ENCODE measurements around the gene VSIG4.
"Not testable (repeated sequence)": the region's sequence is repeated elsewhere in the genome, so short reads cannot be mapped to it uniquely, and the experiment has no call there.

The VSIG4 gene

DNA sequence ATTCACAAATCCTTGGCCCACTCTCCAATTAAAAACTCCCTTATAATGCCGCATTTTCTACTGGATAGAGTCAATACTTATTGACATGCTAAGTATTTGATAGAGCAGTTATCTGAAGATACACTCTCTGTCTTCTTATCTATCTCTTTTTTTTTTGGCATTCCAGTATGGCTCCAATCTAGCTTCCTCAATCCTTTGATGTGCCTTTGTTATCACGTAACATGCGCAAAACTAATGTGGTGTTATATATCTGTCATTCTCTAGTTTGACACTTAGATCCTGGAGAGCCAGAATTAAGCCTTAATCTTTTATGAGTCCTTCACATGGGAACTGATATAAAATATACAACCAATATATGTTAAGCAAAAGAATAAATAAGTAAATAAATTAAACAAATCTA lies 54.7 kb downstream of the VSIG4 start:
- no peak overlapping the region for H3K4me3 ChIP-seq (ENCODE audit: low read depth in 1 of 2, low read length in 2 of 2)
- no peaks in the 10 kb centered on the region for H3K9me3 ChIP-seq (ENCODE audit: control insufficient read depth in 1 of 2, low read length in 2 of 2)
- H3K9ac ChIP-seq (ENCODE audit: low read depth in 1 of 2, low read length in 2 of 2), result no peak overlapping the region
- H3K4me1 ChIP-seq (ENCODE audit: control insufficient read depth in 1 of 2, insufficient read depth in 2 of 2, low read length in 2 of 2), result no peaks in the 10 kb centered on the region
- no peaks in the 10 kb centered on the region for H3K27me3 ChIP-seq (ENCODE audit: control insufficient read depth in 1 of 2, insufficient read depth in 2 of 2, low read length in 2 of 2)
- no peak overlapping the region for H3K27ac ChIP-seq (ENCODE audit: low read depth, low read length)
- no peaks in the 10 kb centered on the region for H3K36me3 ChIP-seq (ENCODE audit: control insufficient read depth in 1 of 2, insufficient read depth in 2 of 2, low read length in 2 of 2)

GRCh38 chrX:65977161-65977560 lies 62.7 kb downstream of the VSIG4 start:
- not testable (repeated sequence) for H3K36me3 ChIP-seq (ENCODE audit: control insufficient read depth in 1 of 2, insufficient read depth in 2 of 2, low read length in 2 of 2); H3K4me3 ChIP-seq (ENCODE audit: low read depth in 1 of 2, low read length in 2 of 2); H3K9ac ChIP-seq (ENCODE audit: low read depth in 1 of 2, low read length in 2 of 2); H3K27me3 ChIP-seq (ENCODE audit: control insufficient read depth in 1 of 2, insufficient read depth in 2 of 2, low read length in 2 of 2); H3K27ac ChIP-seq (ENCODE audit: low read depth, low read length); H3K4me1 ChIP-seq (ENCODE audit: control insufficient read depth in 1 of 2, insufficient read depth in 2 of 2, low read length in 2 of 2); H3K9me3 ChIP-seq (ENCODE audit: control insufficient read depth in 1 of 2, low read length in 2 of 2)

- no peak overlapping the region for H3K4me3 ChIP-seq (ENCODE audit: low read depth in 1 of 2, low read length in 2 of 2)
- H3K27me3 ChIP-seq (ENCODE audit: control insufficient read depth in 1 of 2, insufficient read depth in 2 of 2, low read length in 2 of 2), result no peaks in the 10 kb centered on the region
- no peaks in the 10 kb centered on the region for H3K9me3 ChIP-seq (ENCODE audit: control insufficient read depth in 1 of 2, low read length in 2 of 2)
- H3K9ac ChIP-seq (ENCODE audit: low read depth in 1 of 2, low read length in 2 of 2), result no peak overlapping the region
- no peaks in the 10 kb centered on the region for H3K4me1 ChIP-seq (ENCODE audit: control insufficient read depth in 1 of 2, insufficient read depth in 2 of 2, low read length in 2 of 2)
- no peaks in the 10 kb centered on the region for H3K36me3 ChIP-seq (ENCODE audit: control insufficient read depth in 1 of 2, insufficient read depth in 2 of 2, low read length in 2 of 2)
- H3K27ac ChIP-seq (ENCODE audit: low read depth, low read length), result no peak overlapping the region
These were observed 63.7 kb downstream of the VSIG4 start for GRCh38 chrX:65976161-65976560.

DNA sequence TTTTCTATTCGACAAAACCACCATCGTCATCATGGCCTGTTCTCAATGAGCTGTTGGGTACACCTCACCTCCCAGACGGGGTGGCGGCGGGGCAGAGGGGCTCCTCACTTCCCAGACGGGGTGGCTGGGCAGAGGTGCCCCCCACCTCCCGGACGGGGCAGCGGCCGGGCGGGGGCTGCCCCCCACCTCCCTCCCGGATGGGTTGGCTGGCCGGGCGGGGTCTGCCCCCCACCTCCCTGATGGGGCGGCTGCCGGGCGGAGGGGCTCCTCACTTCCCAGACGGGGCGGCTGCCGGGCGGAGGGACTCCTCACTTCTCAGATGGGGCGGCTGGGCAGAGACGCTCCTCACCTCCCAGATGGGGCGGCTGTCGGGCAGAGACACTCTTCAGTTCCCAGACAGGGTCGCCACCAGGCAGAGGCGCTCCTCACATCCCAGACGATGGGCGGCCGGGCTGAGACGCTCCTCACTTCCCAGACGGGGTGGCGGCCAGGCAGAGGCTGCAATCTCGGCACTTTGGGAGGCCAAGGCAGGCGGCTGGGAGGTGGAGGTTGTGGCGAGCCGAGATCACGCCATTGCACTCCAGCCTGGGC lies 64.6 kb downstream of the VSIG4 start:
- not testable (repeated sequence) for H3K27ac ChIP-seq (ENCODE audit: low read depth, low read length); H3K9me3 ChIP-seq (ENCODE audit: control insufficient read depth in 1 of 2, low read length in 2 of 2); H3K9ac ChIP-seq (ENCODE audit: low read depth in 1 of 2, low read length in 2 of 2)

More for the DNA sequence above, 64.6 kb downstream of the VSIG4 start:
- not testable (repeated sequence) for H3K4me3 ChIP-seq (ENCODE audit: low read depth in 1 of 2, low read length in 2 of 2); H3K27me3 ChIP-seq (ENCODE audit: control insufficient read depth in 1 of 2, insufficient read depth in 2 of 2, low read length in 2 of 2); H3K4me1 ChIP-seq (ENCODE audit: control insufficient read depth in 1 of 2, insufficient read depth in 2 of 2, low read length in 2 of 2); H3K36me3 ChIP-seq (ENCODE audit: control insufficient read depth in 1 of 2, insufficient read depth in 2 of 2, low read length in 2 of 2)
